ENCODE measurements around the gene USP2. TPM values are rescaled to one million over a fixed set of nuclear protein-coding genes. Genes with fewer than 3 reads are reported as not detected.

USP2 gene
- total RNA-seq, 2 donors from 2014 or later: 0.68 to 2.1 TPM

DNA sequence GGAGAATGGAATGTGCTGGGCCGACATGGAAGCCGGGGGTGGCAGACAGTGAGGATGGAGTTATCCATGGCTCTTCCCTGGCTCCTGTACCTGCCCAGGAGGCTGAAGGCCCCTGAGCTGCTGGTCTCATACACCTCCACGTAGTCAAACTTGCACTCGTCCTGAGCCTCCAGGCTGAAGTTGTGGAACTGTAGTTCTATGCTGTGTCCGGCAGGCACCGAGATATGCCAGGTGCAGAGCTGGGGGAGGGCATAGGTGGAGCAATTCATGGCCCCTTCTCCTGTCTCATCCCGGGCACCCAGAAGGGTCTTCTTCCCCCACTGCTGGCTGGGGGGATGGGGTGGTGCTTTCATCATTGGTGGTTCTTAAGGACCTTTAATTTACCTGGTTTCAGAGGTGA is 37.8 kb downstream of the USP2 start:
- H3K36me3 ChIP-seq: no peaks in the 10 kb centered on the region
- H3K9me3 ChIP-seq: no peaks in the 10 kb centered on the region
- no peak overlapping the region for H3K4me3 ChIP-seq
- H3K27ac ChIP-seq: no peak overlapping the region
- TF ChIP-seq, protein P1, sequence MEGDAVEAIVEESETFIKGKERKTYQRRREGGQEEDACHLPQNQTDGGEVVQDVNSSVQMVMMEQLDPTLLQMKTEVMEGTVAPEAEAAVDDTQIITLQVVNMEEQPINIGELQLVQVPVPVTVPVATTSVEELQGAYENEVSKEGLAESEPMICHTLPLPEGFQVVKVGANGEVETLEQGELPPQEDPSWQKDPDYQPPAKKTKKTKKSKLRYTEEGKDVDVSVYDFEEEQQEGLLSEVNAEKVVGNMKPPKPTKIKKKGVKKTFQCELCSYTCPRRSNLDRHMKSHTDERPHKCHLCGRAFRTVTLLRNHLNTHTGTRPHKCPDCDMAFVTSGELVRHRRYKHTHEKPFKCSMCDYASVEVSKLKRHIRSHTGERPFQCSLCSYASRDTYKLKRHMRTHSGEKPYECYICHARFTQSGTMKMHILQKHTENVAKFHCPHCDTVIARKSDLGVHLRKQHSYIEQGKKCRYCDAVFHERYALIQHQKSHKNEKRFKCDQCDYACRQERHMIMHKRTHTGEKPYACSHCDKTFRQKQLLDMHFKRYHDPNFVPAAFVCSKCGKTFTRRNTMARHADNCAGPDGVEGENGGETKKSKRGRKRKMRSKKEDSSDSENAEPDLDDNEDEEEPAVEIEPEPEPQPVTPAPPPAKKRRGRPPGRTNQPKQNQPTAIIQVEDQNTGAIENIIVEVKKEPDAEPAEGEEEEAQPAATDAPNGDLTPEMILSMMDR (IDR thresholded peaks at IDR 0.05): no peak
- DNase-seq (ENCODE audit: low spot score) (no peak), ATAC-seq (ENCODE audit: insufficient number of reproducible peaks, low FRiP score, low read depth) (no peak)
- no peaks in the 10 kb centered on the region for H3K27me3 ChIP-seq (replicated peaks; ENCODE audit: insufficient read depth)
- peaks cover 11 to 24% of the 10 kb centered on the region in 2 donors for H3K4me1 ChIP-seq (ENCODE audit: control insufficient read depth in 1 of 2, low read depth in 2 of 2)

GRCh38 chr11:119342362-119343130 is 38.9 kb downstream of the USP2 start:
- Histone ChIP-seq H3K4me3 (no peak overlapping the region), H3K9me3 (no peaks in the 10 kb centered on the region), H3K36me3 (no peaks in the 10 kb centered on the region), H3K4me1 (ENCODE audit: control insufficient read depth in 1 of 2, low read depth in 2 of 2) (peaks cover 12 to 36% of the 10 kb centered on the region in 2 donors), H3K27ac (no peak overlapping the region), H3K27me3 (replicated peaks; ENCODE audit: insufficient read depth) (no peaks in the 10 kb centered on the region)
- ATAC-seq (ENCODE audit: insufficient number of reproducible peaks, low FRiP score, low read depth) (no peak), DNase-seq (ENCODE audit: low spot score) (no peak)
- TF ChIP-seq, protein P1 (IDR thresholded peaks at IDR 0.05): no peak

GRCh38 chr11:119342023-119342300 is 39.5 kb downstream of the USP2 start:
- Histone ChIP-seq H3K9me3 (no peaks in the 10 kb centered on the region), H3K27me3 (replicated peaks; ENCODE audit: insufficient read depth) (no peaks in the 10 kb centered on the region), H3K4me1 (ENCODE audit: control insufficient read depth in 1 of 2, low read depth in 2 of 2) (peaks cover 12 to 41% of the 10 kb centered on the region in 2 donors), H3K4me3 (no peak overlapping the region), H3K27ac (no peak overlapping the region), H3K36me3 (no peaks in the 10 kb centered on the region)
- no peak for DNase-seq (ENCODE audit: low spot score)
- TF ChIP-seq, protein P1 (IDR thresholded peaks at IDR 0.05): no peak
- ATAC-seq (ENCODE audit: insufficient number of reproducible peaks, low FRiP score, low read depth): no peak

DNA sequence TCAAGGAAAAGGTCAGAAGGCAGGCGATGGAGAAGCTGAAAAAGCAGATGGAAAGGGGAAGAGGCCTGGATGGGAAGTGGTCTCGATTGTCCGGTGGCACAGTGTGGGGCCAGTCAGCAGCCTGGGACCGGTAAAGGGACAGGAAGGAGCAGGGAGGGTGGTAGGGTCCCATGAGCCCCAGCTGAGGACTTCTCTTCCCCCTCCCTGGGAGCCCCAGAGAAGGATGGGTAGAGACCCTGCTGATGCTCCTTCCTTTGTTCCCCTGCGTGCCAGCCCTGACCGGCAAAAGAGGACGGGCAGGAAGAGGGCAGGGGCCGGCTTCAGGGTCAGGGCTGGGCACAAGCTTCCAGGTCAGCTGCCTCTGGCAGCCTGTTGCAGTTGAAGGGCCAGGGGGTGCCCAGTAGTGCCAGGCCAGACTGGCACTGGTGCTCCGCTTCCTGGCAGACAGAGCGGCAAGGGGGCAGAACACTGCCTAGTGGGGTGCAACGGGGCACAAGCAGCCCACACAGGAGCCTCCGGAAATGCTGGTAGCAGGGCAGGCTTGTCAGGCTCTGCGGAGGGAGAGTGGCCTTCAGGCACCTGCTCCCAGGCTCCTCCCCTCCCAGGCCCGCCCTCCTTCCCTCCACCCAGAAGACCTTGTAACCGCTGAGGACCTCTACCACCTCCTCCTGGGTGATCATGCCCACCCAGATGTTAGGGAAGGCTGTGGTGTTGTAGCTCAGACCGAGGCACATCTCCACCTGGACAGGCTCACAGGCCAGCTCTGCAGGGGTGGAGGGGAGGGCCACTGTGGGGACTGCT is 40.1 kb downstream of the USP2 start:
- Histone ChIP-seq H3K9me3 (no peaks in the 10 kb centered on the region), H3K4me3 (peak overlapping the region; percentile 91), H3K27me3 (replicated peaks; ENCODE audit: insufficient read depth) (no peaks in the 10 kb centered on the region), H3K4me1 (ENCODE audit: control insufficient read depth in 1 of 2, low read depth in 2 of 2) (peaks cover 12 to 43% of the 10 kb centered on the region in 2 donors), H3K36me3 (no peaks in the 10 kb centered on the region), H3K27ac (peak overlapping the region in 1 of 2 donors; percentile 95)
- TF ChIP-seq, protein P1 (IDR thresholded peaks at IDR 0.05): no peak
- no peak for ATAC-seq (ENCODE audit: insufficient number of reproducible peaks, low FRiP score, low read depth)
- no peak for DNase-seq (ENCODE audit: low spot score)
